Stimulated activated naive CD8-positive, alpha-beta T cell treated with anti-CD3 and anti-CD28 coated beads, Interleukin-15, amount 100 ng/mL, for 72 hours (primary cell): ENCODE data around the gene ADGRD1.

Source experiments
- ATAC-seq: fragments of 150-1000 bp; cut with Tn5 transposase; 2 replicates; pipeline ENCODE4 v1.10.0; 2021; ENCODE audit warnings: mild to moderate bottlenecking, moderate library complexity
- DNase-seq, 2 donors: peaks; one replicate each; pipeline ENCODE4 v3.0.0; 2021 to 2022
- H3K27ac Mint-ChIP-seq, 2 donors: one replicate each; pipeline ENCODE4 v1.8.0; 2022; ENCODE audit warnings: mild to moderate bottlenecking in 2 of 2, mixed read lengths in 2 of 2, moderate library complexity in 2 of 2
- H3K27me3 Mint-ChIP-seq: one replicate; pipeline ENCODE4 v1.8.0; 2022; ENCODE audit warnings: mixed read lengths
- H3K4me1 Mint-ChIP-seq: one replicate; pipeline ENCODE4 v1.8.0; 2022; ENCODE audit warnings: mild to moderate bottlenecking, mixed read lengths
- H3K4me3 Mint-ChIP-seq, 2 donors: one replicate each; pipeline ENCODE4 v1.8.0; 2022; ENCODE audit warnings: mild to moderate bottlenecking in 2 of 2, mixed read lengths in 2 of 2, moderate library complexity in 1 of 2
- H3K9me3 Mint-ChIP-seq, 2 donors: one replicate each; pipeline ENCODE4 v1.8.0; 2022; ENCODE audit warnings: mixed read lengths in 2 of 2

ADGRD1 gene

DNA sequence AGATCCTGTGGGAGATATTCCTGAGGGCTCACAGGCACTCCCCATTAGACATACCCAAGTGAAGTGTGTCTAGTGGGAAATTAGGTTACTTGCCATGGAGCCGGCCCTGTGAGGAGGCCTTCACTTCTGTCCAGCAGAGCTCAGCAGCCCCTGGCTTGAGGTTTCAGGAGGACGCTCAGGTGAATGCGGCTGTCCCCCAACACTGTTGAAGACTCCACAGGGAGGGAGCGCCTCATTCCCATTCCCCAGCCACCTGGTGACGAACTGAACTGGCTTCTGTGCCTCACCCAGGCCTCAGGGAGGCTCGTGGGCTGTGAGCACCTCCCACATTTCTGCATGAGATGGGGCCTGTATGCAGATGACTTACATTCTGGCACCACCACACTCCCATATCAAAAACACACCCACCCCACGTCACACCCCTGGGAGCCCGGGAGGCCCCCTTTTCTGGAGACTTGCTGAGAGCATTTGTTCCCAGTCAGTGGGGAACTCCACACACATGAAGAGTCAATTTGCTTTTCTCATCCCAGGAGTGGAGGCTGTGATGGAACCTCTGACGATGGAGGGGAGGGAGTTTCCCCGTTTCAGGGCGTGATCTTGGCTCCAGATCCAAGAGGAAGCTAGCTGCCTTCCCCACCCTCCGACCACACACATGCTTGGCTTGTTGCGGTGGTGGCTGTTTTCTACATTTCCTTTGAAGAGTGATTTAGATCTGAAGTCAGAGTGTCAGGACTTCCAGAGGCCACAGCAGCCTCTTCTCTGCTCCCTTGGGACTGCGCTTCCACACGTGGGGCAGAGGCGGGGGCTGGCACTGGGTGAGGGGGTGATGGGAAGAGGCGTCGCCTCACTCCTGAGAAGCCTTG lies 120.7 kb downstream of the ADGRD1 start:
- H3K4me3 Mint-ChIP-seq, result no peak overlapping the region
- H3K4me1 Mint-ChIP-seq, result no peaks in the 10 kb centered on the region
- ATAC-seq, result no peak
- peaks cover 0 to 11% of the 10 kb centered on the region in 2 donors for H3K9me3 Mint-ChIP-seq
- DNase-seq, result no peak
- H3K27me3 Mint-ChIP-seq, result peaks cover 14% of the 10 kb centered on the region
- H3K27ac Mint-ChIP-seq, result peak overlapping the region in 1 of 2 donors; percentile 83

DNA sequence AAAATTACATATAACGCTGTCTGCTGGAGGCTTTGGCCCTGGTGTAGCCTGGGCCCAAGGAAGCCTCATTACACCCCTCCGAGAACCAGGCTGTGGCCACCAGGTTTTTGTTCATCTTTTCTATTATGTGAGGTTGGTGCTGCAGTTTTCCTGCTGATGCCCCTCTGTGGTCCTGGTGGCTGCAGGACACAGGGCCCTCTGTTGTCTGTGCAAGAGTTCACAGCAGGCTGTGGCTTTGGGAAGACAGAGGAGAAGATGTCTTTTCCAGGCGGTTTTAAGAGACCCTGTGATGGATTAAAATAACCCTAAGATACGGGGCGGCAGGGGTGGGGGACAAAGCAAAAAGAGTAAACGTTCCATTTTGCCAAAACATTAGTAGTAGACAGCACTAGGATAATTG lies 121.5 kb downstream of the ADGRD1 start:
- Mint-ChIP-seq H3K4me1 (no peaks in the 10 kb centered on the region), H3K27me3 (peaks cover 16% of the 10 kb centered on the region), H3K27ac (no peak overlapping the region), H3K9me3 (peaks cover 0 to 9% of the 10 kb centered on the region in 2 donors), H3K4me3 (no peak overlapping the region)
- DNase-seq, result no peak
- no peak for ATAC-seq

DNA sequence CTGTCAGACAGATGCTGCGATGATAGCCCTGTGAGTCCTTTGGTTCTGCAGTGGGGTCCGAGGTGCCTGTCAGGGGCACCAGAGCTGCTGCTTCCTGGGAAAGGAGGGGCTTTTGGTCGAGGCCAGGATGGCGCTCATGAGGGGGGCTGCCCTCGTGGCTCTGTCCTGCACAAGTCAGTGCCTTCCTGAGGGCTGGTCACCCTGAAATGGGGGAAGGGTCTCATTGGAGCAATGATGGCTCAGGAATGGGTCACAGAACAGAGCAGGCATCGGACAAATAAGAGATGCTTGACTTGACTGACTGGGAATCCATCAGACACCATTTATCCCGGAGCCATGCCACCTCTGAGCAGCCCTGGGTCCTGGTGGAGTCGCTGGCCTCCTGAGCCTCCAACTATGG lies 121.9 kb downstream of the ADGRD1 start:
- no peak for ATAC-seq
- peaks cover 0 to 5% of the 10 kb centered on the region in 2 donors for H3K9me3 Mint-ChIP-seq
- no peak overlapping the region for H3K4me3 Mint-ChIP-seq
- DNase-seq, result no peak
- peaks cover 16% of the 10 kb centered on the region for H3K27me3 Mint-ChIP-seq
- H3K4me1 Mint-ChIP-seq, result no peaks in the 10 kb centered on the region
- no peak overlapping the region for H3K27ac Mint-ChIP-seq

DNA sequence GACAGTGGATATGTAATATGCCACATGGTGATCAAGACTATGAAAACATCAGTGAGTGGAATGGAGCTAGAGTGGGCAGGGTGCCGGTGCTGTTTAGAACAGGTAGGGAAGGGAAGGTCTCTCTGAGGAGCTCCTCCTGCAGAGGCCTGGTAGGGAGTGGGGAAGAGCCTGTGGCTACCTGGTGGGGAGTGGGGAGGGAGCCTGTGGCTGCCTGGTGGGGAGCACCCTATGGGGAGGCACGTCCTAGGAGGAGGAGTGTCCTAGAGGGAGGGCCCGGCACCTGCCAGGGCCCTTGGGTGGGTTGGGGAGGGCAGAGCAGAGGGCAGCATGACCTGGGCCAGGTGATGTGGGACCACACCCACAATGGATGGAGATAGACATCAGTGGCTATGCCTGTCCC lies 122.6 kb downstream of the ADGRD1 start:
- peaks cover 16% of the 10 kb centered on the region for H3K27me3 Mint-ChIP-seq
- ATAC-seq (peak; percentile 35), DNase-seq (no peak)
- H3K4me3 Mint-ChIP-seq, result no peak overlapping the region
- H3K27ac Mint-ChIP-seq, result no peak overlapping the region
- no peaks in the 10 kb centered on the region for H3K4me1 Mint-ChIP-seq
- H3K9me3 Mint-ChIP-seq, result no peaks in the 10 kb centered on the region

DNA sequence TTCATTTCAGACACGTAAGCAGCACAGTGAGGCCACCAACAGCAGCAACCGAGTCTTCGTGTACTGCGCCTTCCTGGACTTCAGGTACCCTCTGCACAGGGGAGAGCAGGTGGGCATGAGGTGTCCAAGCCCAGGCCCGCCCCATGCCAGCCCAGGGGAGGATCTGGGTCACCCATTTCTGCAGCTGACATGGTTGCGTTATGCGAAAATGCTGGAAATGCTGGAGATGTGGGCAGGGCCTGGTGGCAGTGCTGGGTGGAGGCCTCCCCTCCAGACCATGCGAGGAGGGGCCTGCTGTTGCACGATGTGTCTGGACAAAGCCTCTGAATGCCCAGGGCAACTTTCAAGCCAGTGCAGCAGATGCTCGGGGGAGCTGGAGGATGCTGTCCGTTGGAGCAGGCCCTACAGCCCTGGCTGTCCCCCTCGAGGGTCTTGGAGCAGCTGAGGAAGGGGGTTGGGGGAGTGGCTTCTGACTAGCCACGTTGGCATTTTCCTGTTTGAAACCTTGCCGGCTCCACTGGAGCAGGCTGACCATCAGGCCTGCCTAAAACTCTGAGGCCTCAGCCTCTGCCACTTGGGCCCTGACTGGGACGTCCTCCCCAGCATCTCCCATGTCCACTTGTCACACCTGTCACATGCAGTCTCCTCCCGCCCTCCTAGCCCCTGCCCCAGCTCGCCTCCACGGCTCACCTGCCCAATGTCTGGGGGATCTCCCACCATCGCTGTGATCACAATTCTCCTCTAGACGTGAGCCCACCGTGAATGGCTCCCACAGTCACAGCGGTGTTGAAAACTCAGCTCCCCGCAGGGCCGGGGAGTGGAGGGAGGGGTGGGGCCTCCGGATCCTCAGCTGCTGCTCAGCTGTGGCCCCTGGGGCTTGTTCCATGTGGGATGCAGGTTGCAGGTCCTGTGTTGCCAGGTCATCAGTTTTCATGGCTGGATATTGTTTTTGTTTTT lies 123.4 kb downstream of the ADGRD1 start:
- no peak for DNase-seq
- H3K9me3 Mint-ChIP-seq, result no peaks in the 10 kb centered on the region
- H3K4me3 Mint-ChIP-seq, result no peak overlapping the region
- peaks cover 16% of the 10 kb centered on the region for H3K27me3 Mint-ChIP-seq
- peak; percentile 25 for ATAC-seq
- no peak overlapping the region for H3K27ac Mint-ChIP-seq
- H3K4me1 Mint-ChIP-seq, result no peaks in the 10 kb centered on the region

DNA sequence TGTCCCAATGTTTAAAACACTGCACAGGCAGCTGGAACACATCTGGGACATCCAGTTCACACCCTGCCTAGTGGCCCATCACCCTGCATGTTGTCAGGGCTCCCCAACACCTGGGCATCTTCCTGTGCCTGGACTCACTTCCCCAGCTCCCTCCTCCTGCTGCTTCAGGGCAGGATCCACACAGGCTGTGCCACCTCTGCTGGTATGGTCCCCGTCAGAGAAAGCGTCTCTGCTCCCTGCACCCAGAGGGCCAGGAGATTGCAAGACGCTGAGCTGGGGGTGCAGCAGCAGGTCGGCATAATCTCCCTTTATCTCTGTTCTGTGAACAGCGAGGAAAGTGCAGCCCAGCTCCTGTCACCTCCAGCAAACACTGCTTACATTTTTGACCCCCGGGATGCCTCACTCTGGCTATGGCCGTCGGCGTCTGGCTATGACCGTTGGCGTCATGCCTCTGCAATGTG lies 124.3 kb downstream of the ADGRD1 start:
- no peak overlapping the region for H3K27ac Mint-ChIP-seq
- no peak for ATAC-seq
- DNase-seq, result no peak
- H3K4me1 Mint-ChIP-seq, result no peaks in the 10 kb centered on the region
- peaks cover 16% of the 10 kb centered on the region for H3K27me3 Mint-ChIP-seq
- H3K4me3 Mint-ChIP-seq, result no peak overlapping the region
- no peaks in the 10 kb centered on the region for H3K9me3 Mint-ChIP-seq

DNA sequence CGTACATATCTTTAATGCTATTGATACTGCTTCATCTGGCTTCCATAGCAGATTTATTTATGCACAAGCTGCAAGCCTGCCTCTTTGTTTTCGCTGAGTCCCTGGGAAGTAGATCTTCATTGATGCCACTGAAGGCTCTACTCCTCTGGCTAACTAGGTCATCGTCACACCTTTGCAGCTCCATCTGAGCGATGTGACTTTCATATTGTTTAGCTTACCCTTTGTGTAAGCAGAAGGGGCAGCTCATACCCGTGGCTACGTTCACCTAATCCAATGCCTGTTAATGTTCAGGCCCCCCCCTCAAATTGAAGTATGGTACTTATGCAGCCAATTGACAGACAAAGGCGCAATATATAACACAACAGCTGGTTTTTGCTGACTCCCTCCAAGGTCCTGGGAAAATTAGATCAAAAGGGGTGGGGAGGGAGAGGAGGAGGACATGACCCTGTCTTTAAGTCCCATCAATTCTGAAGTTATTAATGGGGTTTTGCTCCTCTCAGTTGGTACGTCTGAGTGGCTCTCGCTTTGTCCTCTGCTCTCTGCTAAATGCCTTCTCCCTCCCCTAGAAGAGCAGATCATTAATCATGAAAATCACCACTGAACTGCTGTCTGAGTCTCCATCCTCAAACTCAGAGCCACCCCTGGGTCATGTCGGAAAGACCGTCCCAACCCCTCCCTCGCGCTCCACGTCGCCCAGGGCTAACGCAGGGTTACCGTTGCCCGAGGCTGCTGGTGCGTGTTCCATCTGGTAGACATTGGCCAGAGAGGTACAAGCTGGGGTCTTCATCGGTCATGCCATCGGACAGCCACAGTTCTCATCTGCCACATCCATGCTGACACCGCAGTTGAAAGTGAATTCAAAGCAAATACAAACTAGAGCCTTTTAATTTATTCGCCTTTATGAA lies 128.8 kb downstream of the ADGRD1 start:
- Mint-ChIP-seq H3K27me3 (peaks cover 14% of the 10 kb centered on the region), H3K4me3 (no peak overlapping the region), H3K27ac (no peak overlapping the region), H3K9me3 (no peaks in the 10 kb centered on the region), H3K4me1 (no peaks in the 10 kb centered on the region)
- ATAC-seq (no peak), DNase-seq (peak in 1 of 2 donors; percentile 4)

DNA sequence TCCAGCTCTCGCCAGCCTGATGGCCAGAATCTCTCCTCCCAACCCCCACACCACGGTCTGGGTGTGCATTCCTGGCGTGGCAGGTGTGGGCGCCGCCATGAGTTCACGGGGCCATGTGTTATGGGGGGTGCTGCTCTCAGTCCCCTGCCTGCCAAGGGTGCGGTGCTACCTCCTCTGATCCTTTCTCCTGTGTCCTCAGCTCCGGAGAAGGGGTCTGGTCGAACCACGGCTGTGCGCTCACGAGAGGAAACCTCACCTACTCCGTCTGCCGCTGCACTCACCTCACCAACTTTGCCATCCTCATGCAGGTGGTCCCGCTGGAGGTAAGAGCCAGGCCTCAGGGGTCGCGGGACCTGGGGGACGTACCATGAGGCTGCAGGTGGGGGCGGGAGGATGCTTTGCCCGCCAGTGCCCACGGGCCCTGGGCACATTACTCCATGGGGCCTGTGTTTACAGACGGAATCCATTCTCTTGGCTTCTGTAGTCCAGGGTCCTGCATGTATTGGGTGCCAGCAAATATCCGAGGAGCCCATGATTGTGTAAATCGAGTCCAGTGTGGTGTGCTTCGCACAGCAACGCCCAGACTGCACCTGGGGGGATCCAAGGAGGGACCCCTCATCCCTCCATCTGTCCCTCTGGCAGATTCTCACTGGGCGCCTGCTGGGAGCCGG lies 130.8 kb downstream of the ADGRD1 start:
- Mint-ChIP-seq H3K4me3 (no peak overlapping the region), H3K27me3 (peaks cover 2% of the 10 kb centered on the region), H3K4me1 (no peaks in the 10 kb centered on the region), H3K9me3 (no peaks in the 10 kb centered on the region), H3K27ac (peak overlapping the region in 1 of 2 donors; percentile 8)
- DNase-seq (peak in 1 of 2 donors; percentile 6), ATAC-seq (no peak)

DNA sequence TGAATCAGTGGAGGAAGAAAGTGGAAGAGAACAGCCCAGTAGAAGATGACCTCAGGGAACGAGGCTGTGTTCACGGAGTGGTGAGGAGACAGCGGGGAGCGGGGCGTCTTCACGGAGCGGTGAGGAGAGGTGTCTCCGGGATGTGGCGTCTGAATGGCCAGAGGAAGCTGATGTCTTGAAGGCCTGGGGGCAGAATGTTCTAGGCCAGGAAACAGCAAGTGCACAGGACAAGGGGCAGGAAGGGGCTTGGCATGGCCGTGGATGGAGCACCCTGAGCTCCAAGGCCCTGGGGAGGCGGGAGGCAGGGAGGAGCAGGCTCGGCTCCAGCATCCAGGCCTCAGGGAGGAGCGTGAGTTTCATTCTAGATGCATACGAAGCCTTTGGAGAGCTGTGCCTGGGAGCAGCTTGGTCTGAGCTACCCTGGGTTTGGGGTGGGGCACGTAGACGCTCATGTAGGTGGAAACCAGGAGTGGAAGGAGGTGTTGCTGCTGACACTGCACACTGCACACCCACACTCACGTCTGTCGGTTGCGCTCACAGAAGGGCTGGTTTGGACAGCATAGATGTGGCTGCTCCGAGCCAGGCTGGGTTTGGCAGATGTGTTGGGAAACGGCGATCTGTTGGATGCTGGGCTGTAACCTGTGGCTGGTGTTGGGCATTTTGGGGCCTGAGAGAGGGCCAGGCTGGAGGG lies 131.6 kb downstream of the ADGRD1 start:
- no peak for DNase-seq
- H3K9me3 Mint-ChIP-seq, result no peaks in the 10 kb centered on the region
- H3K27me3 Mint-ChIP-seq, result no peaks in the 10 kb centered on the region
- H3K4me3 Mint-ChIP-seq, result no peak overlapping the region
- ATAC-seq, result no peak
- H3K4me1 Mint-ChIP-seq, result peaks cover 2% of the 10 kb centered on the region
- peak overlapping the region in 1 of 2 donors; percentile 8 for H3K27ac Mint-ChIP-seq

DNA sequence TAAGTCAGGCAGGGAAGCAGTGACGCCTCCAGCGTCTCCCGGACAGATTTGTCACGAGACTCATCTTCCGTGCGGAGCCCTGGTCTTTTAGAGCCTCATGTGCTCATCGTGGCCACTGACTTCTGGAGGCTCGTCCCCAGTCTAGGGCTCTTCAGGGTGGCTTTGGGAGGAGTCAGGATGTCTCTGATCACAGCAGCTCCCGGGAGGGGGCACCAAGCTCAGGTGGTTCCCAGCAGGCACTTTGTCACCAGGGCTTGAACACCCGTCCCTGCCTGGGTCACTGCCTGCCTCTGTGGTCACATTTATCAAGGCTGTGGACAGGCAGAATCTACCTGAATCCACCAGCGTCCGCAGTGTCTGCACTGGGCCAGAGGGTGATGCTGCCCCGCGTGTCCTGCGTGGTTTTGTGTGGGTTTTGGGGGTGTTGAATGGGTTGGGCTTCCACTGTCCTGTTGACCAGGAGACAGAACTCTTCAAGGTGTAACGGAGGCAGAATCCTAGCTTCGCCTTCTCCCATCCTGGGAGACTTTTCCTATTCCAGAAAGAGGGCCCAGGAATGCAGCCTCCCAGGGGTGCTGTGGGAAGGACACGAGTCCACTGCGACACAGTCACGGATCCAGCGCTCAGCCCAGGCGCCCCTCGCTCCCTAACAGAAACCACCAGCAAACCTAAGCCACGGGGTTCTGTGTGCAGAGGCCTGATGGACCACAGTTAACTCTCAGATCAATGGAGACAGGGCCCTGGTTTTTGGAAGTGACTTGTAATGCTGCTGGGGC lies 132.3 kb downstream of the ADGRD1 start:
- peaks cover 9% of the 10 kb centered on the region for H3K4me1 Mint-ChIP-seq
- H3K27ac Mint-ChIP-seq, result peak overlapping the region in 1 of 2 donors; percentile 53
- no peak overlapping the region for H3K4me3 Mint-ChIP-seq
- no peaks in the 10 kb centered on the region for H3K9me3 Mint-ChIP-seq
- H3K27me3 Mint-ChIP-seq, result no peaks in the 10 kb centered on the region
- no peak for ATAC-seq
- DNase-seq, result peak in 1 of 2 donors; percentile 4

DNA sequence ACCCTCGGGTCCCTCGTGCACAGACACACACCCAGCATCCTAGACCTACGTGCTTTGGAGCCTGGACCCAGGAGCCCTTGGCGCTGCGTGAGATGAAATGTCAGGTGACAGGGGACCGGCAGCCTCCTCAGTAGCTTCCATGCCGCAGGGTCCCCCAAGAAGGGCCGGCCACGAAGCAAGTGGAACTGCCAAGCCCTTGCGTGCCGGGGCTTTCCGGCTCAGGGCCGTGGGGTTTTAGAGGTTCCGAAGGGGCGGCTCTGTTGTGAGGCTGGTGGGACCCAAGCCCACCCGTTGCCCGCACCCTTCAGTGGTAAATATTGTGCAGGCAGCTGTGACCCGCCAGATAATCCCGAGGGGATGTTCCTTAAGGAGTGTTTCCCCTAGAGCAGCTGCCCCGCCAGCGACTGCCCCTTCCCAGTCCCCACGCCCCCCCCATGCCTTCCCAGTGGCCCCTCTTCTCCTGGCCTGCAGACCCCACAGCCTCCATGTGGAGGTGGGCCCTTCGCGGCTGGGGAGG lies 133.7 kb downstream of the ADGRD1 start:
- ATAC-seq (no peak), DNase-seq (no peak)
- Mint-ChIP-seq H3K4me1 (peaks cover 23% of the 10 kb centered on the region), H3K27ac (no peak overlapping the region), H3K27me3 (no peaks in the 10 kb centered on the region), H3K4me3 (no peak overlapping the region), H3K9me3 (no peaks in the 10 kb centered on the region)

DNA sequence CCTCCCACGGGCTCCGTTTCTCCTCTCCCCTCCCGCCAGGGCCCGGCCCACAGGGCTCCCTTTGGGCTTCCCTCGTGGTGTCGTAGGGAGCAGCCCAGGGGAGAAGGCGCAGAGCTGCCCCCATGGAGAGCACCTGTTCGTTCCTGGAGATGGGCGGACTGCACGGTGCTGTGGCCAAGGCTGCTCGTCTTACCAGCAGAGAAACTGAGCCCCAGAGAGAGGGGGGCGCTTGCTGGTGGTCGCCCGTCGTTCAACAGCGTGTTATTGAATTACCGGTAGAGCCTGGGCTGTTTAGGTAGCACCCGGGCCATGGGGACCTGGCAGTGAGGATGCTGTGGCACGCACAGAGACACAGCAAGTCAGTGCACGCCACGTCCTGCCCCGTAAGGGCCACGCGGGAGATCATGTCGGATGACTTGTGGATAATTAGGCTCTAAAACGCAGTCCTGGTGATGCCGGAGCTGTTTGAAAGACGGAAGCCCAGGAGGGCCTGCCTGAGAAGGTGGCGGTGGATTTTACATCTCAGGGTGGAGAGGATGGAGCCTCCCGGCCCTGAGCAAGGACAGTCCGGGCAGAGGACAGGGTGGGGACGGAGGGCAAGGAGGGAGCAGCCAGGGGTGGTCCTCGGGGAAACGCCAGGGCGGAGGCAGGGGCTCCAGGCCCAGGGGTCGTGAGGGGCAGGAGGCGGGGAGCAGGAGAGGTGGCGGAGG lies 134.4 kb downstream of the ADGRD1 start:
- no peaks in the 10 kb centered on the region for H3K9me3 Mint-ChIP-seq
- DNase-seq (peak in 1 of 2 donors; percentile 6), ATAC-seq (no peak)
- H3K4me1 Mint-ChIP-seq, result peaks cover 31% of the 10 kb centered on the region
- no peak overlapping the region for H3K4me3 Mint-ChIP-seq
- H3K27ac Mint-ChIP-seq, result no peak overlapping the region
- no peaks in the 10 kb centered on the region for H3K27me3 Mint-ChIP-seq
